ENCODE data around the gene GPSM1.
A peak's percentile ranks its signal among the peaks of the same experiment; 100 is the strongest.

The GPSM1 gene

DNA sequence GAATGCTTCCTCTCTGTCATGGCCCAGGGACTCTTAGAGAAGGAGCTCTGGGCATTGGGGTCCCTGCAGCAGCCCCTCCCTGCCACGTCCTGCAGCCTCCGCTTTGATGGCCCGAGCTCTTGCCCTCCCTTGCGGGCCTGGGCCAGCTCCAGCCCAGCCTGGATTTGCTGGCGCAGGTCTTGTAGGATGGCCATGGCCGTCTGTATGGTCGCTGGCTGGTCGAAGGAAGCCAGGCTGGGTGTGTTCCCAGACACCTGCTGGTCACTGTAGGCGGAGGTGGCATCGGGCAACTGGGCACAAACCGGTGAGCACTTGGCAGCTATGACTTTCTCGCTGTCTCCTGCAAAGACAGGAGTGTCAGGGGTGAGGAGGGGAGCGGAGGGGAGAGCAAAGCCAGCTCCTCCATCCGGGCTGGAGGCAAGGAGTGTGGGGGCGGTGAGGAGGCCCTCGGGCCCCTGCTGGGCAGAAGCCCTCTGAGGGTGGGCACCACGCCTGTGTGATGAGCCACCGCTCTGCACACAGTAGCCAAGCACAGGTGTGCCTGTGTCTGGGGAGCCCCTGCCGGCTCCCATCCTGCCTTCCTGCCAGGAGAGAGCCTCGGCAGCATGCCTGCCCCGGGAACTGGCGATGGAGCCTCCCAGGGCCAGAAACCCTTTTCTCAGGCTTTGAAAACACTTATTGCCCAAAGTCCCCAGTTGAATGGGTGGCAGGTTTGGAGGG is 35.9 kb upstream of the GPSM1 start:
- DNase-seq, result no peak

GRCh38 chr9:136292026-136292538 is 35.3 kb upstream of the GPSM1 start:
- no peak for DNase-seq

- DNase-seq, result no peak
Observed at GRCh38 chr9:136292591-136293448, 34.5 kb upstream of the GPSM1 start.

DNA sequence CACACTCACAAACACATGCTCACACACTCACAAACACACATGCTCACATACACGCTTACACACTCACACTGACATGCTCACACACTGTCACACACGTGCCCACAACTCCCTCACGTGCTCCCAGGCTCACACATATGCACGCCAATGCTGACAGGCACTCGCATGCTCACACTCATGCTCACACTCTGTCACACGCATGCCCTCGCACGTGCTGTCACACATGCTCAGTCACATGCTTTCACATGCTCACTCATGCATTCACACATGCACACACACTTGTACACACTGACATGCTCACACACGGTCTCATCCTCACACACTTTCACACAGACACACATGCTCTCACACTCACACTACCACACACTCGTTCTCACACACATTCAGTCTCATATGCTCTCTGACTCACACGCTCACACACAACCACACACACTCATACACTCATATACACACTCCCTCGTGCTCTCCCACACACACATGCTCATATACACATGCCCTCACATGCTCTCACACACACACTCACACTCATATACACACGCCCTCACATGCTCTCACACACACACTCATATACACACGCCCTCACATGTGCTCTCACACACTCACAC is 33.8 kb upstream of the GPSM1 start:
- no peak for DNase-seq

- no peak for DNase-seq
Observed at GRCh38 chr9:136294437-136294836, 32.9 kb upstream of the GPSM1 start.

- DNase-seq, result no peak
Observed at GRCh38 chr9:136295055-136295454, 32.3 kb upstream of the GPSM1 start.

DNA sequence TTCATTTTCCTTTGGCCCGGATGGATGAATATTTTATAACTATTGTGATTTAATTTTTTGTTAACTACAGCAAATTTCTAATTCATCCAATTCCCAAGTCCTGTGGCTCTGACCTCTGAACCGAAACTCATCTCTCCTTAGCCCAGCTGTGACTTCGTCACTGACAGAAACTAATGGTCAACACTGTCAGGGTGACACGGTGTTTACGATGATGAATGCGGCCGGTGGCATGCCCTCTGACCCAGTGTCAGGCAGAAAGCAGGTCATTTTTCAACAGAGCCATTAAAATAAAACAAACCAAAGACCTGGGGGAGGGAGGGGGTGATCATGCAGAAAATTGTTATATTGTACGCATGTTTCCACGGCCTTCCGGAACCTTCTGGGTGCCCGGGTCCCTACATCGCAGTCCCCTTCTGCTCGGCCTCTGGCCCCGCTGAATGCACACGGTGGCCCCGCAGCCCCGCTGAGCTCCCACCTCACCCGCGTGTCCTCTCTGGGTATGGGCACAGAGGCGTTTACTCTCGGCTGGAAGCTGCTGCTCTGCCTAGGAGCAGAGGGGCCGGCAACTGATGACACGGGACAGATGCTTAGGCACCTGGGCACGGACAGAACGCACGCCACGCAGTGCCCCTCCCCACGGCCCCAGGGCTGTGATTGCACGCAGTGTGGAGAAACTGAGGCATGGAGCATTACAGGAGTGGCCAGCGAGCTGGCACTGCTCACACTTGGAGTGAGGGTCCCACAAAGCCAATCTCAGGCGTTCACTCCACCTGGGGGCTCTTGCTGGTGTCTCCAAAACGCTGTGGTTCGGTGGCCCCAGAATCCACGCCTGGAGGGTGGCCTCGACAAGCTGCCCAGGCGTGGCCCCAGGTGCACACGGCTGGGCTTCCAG is 31.6 kb upstream of the GPSM1 start:
- no peak for DNase-seq

DNA sequence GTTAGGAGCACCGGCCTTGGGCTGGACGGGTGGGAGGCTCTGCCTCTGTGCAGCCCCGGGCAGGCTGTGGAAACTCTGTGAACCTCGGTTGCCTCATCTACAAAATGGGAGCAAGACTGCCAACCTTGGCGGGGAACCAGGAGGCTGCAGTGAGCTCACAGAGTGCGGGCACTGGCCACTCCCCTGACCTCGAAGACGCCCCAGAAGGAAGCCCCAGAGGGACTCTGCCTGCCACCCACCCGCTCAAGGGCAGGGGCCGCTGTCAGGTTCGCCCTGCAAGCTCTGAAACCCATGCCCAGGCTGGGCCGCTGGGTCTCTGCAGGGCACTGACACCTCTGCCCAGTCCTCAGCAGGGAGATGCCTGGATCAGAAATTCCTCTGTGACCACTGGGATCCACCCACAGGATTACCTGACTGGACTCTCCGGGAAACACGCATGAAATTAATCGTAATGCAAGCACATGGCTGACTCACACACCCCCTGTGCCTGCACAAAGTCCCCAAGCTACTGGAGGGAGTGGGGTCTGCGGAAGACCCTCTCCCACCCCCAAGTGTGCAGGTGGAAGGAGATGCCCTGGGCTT is 30.8 kb upstream of the GPSM1 start:
- no peak for DNase-seq

- peak; percentile 94 for DNase-seq
Observed at GRCh38 chr9:136297016-136297691, 30.2 kb upstream of the GPSM1 start.

- DNase-seq, result peak; percentile 37
Observed at GRCh38 chr9:136297766-136298735, 29.3 kb upstream of the GPSM1 start.

DNA sequence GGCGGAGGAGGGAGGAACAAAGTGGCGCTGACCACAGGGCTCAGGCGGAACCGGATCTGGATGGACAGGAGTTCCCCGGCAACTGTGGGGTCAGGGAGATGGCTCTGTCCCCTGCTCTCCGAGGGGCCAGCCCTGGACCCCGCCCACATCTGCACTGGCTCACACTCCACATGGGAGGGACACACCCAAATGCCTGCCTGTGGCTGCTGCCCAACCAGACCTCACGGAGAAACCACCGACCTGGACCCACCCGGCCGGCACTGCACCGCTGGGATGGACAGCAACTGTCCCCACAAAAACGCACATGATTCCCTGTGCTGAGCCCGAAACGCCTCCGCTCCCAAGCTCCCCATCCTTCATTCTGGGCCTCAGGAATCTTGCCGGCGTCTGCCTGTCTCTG is 28.2 kb upstream of the GPSM1 start:
- no peak for DNase-seq

DNA sequence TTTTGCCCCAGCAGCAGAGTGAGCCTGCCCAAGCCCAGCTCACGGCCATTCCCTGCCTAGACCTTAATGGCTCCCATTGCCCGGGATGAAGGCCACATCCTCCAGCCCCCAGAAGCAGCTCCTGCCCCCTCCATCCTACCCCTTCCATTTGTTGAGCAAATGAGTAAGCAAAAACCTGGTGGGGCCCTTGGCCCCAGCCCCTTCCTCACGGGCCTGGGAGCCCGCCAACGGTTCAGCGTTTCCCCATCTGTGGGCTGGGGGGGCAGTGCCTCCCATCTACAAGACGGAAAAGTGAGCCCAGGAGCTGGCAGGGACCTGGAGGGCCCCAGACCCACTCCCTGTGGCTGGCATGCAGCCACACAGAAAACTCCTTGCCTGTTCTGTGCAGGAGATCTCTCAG is 27.8 kb upstream of the GPSM1 start:
- no peak for DNase-seq

GRCh38 chr9:136300016-136300545 is 27.3 kb upstream of the GPSM1 start:
- DNase-seq, result no peak

DNA sequence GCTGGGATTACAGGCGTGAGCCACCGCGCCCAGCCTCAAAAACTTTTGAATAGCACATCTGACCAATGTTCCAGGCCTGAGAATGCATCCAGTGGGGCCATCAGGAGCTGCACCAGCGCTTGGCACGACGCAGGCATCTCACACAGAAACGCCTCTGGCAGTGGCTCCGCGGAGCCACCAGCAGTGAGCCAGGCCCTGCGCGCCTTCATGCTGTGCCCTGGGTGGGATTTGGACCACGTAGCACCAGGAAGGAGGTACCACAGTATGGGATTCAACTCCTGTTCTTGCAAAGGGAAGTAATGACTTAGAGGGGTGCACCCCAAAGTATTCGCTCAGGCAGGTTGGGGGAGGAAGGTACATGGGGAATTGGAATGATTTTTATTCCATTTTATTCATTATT is 26.5 kb upstream of the GPSM1 start:
- DNase-seq, result no peak

DNA sequence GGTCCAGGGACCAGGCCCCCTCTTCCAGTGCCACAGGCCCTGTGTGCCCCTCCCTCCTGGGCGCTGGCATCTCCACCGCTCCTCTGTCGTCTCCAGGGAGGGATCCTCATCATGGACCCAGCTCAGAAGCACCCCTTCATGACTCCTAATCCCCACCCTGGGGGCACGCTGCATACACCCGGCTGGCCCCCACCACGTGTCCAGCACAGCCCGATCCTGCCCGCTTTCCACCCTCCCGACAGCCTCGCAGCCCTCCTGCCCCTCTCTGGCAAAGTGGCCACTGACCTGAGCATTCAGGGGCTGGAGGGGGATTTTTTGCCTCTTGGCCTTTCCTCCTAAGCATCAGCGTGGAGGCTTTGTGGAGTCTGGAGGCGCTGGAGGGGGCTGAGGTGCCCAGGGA is 24.8 kb upstream of the GPSM1 start:
- DNase-seq, result no peak

GRCh38 chr9:136303066-136303824 is 24.1 kb upstream of the GPSM1 start:
- no peak for DNase-seq

DNA sequence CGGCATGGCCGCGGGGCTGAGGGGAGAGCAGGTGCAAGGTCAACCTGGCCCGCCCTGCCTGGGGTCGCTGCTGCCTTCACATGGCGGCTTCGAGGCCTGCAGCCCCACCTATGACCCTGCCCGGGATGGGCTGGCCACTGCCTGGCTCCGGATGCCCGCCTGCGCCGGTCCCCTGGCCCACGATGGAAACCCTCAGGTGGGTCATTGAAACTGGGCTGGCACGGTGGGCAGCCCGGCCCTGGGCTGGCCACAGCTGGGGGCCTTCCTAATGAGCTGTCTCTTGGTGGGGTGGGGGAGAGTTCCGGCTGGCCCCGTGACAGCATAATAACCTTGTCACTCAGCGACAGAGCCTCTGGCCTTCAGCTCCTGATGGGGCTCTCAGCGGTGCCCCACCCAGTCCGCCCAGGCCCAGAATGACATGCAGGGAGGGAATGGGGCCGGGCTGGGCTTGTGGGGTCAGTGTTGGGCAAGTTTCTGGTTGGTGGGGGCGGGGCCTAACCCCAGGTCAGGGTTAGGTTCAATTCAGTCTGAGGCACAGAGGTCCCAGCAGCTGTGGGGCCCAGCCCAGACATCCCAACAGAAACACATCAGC is 23.4 kb upstream of the GPSM1 start, which contains the start of gene CCDC187:
CCDC187 (minus strand) TSS at position 270 of the 592 bp plus-strand sequence; CDS start at position 6, 264 bp downstream.
- DNase-seq, result no peak

DNA sequence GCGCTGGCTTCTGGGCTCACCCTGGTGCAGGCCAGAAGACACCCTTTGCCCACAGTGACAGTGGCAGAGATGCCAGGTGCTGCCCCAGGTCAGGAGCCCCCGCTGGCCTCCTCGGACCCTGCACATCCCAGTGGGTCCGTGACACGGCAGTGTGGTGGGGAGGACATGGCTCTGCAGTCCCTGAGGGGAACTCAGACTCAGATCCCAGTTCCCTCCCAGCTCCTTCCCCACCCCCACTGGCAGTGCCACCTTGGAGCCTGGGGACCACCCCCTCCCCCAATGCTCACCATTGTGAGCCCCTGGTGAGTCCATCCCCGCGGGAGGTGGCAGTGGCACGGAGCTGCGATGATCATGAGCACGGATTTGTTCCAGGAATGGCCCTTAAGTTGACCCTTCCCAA is 22.9 kb upstream of the GPSM1 start:
- DNase-seq, result no peak

GRCh38 chr9:136304981-136305380 is 22.4 kb upstream of the GPSM1 start:
- DNase-seq, result no peak
